Neural progenitor cell (in vitro differentiated cells): ENCODE data around the gene POGZ. TPM values are rescaled to one million over a fixed set of nuclear protein-coding genes. Genes with fewer than 3 reads are reported as not detected.

Experiments used
- DNase-seq: peaks from one replicate; pipeline ENCODE4 v3.0.0-alpha.2; 2016; ENCODE audit warnings: low spot score
- H2AFZ ChIP-seq: fragments of 200-600 bp; sonication (generic); replicated peaks from 2 replicates; pipeline ENCODE4 v1.6.1; 2016; ENCODE audit warnings: antibody characterized with exemption
- H3F3A ChIP-seq: fragments of 200-600 bp; sonication (generic); 2 replicates; pipeline ENCODE4 v1.6.1; 2016; ENCODE audit warnings: antibody characterized with exemption, low read depth
- H3K27ac ChIP-seq: fragments of 200-600 bp; sonication (generic); 2 replicates; pipeline ENCODE4 v1.5.1; 2016; ENCODE audit warnings: mild to moderate bottlenecking
- H3K27me3 ChIP-seq: fragments of 200-600 bp; sonication (generic); 2 replicates; pipeline ENCODE4 v1.6.1; 2016; ENCODE audit warnings: mild to moderate bottlenecking, moderate library complexity
- H3K36me3 ChIP-seq: fragments of 200-600 bp; sonication (generic); 2 replicates; pipeline ENCODE4 v1.5.1; 2016
- H3K4me1 ChIP-seq: fragments of 200-600 bp; sonication (generic); 2 replicates; pipeline ENCODE4 v1.6.1; 2016; ENCODE audit warnings: mixed run types
- H3K4me2 ChIP-seq: fragments of 200-600 bp; sonication (generic); 2 replicates; pipeline ENCODE4 v1.6.1; 2016
- H3K4me3 ChIP-seq: fragments of 200-600 bp; sonication (generic); 2 replicates; pipeline ENCODE4 v1.5.1; 2016
- H3K79me2 ChIP-seq: fragments of 200-600 bp; sonication (generic); 2 replicates; pipeline ENCODE4 v1.6.1; 2016; ENCODE audit warnings: low read depth
- H3K9ac ChIP-seq: fragments of 200-600 bp; sonication (generic); 2 replicates; pipeline ENCODE4 v1.6.1; 2016
- H3K9me3 ChIP-seq: fragments of 200-600 bp; sonication (generic); 2 replicates; pipeline ENCODE4 v1.5.1; 2016; ENCODE audit warnings: low read depth
- H4K20me1 ChIP-seq: fragments of 200-600 bp; sonication (generic); 2 replicates; pipeline ENCODE4 v1.6.1; 2016; ENCODE audit warnings: low read depth
- H3K27ac Mint-ChIP-seq: 3 replicates; pipeline ENCODE4 v1.8.0; 2021; ENCODE audit warnings: mixed read lengths
- H3K27me3 Mint-ChIP-seq: 2 replicates; pipeline ENCODE4 v1.8.0; 2022; ENCODE audit warnings: low read depth, mild to moderate bottlenecking, inconsistent platforms, moderate library complexity, mixed read lengths; ENCODE audit not compliant: insufficient read depth
- H3K36me3 Mint-ChIP-seq: 3 replicates; pipeline ENCODE4 v1.8.0; 2021; ENCODE audit warnings: mixed read lengths
- H3K4me1 Mint-ChIP-seq: 3 replicates; pipeline ENCODE4 v1.8.0; 2021; ENCODE audit warnings: mixed read lengths
- H3K4me3 Mint-ChIP-seq: 3 replicates; pipeline ENCODE4 v1.8.0; 2021; ENCODE audit warnings: mild to moderate bottlenecking, moderate library complexity, mixed read lengths
- H3K9me3 Mint-ChIP-seq: 3 replicates; pipeline ENCODE4 v1.8.0; 2020; ENCODE audit warnings: mixed read lengths
- CTCF ChIP-seq: fragments of 200-600 bp; sonication (generic); IDR thresholded peaks from 2 replicates; pipeline ENCODE4 v1.5.1; 2017; ENCODE audit warnings: antibody characterized with exemption, mild to moderate bottlenecking
- EZH2 ChIP-seq: fragments of 200-600 bp; sonication (generic); IDR thresholded peaks from 2 replicates; pipeline ENCODE4 v1.6.1; 2017; ENCODE audit warnings: antibody characterized with exemption, mild to moderate bottlenecking, moderate library complexity
- EZH2phosphoT487 ChIP-seq: fragments of 200-600 bp; sonication (generic); IDR thresholded peaks from 2 replicates; pipeline ENCODE4 v1.6.1; 2017; ENCODE audit warnings: antibody characterized with exemption
- total RNA-seq: library from RNA; depleted of rRNA; stranded (reverse); fragments of >200 nt; gene quantifications from 2 replicates; pipeline ENCODE4 v1.2.3, GENCODE V29; 2015; ENCODE audit warnings: low replicate concordance

Gene POGZ
- total RNA-seq, 1 donor from 2014 or later: 61.5 TPM

GRCh38 chr1:151475175-151475574, 15.9 kb upstream of the POGZ start:
- Histone ChIP-seq H3K4me2 (no peak overlapping the region), H3F3A (peaks cover 8% of the 10 kb centered on the region), H3K27ac (no peak overlapping the region), H4K20me1 (no peaks in the 10 kb centered on the region), H3K4me3 (no peak overlapping the region), H3K36me3 (no peaks in the 10 kb centered on the region), H3K4me1 (no peaks in the 10 kb centered on the region), H3K27me3 (peaks cover 9% of the 10 kb centered on the region), H3K79me2 (no peaks in the 10 kb centered on the region), H3K9me3 (no peaks in the 10 kb centered on the region), H3K9ac (no peak overlapping the region), H2AFZ (peak overlapping the region; percentile 11)
- peaks cover 4% of the 10 kb centered on the region for H3K4me1 Mint-ChIP-seq
- H3K36me3 Mint-ChIP-seq: no peaks in the 10 kb centered on the region
- DNase-seq: no peak
- H3K27me3 Mint-ChIP-seq: peaks cover 13% of the 10 kb centered on the region
- H3K27ac Mint-ChIP-seq: no peak overlapping the region
- H3K4me3 Mint-ChIP-seq: no peak overlapping the region
- no peaks in the 10 kb centered on the region for H3K9me3 Mint-ChIP-seq
- TF ChIP-seq EZH2phosphoT487 (no peak), CTCF (no peak), EZH2 (no peak)

GRCh38 chr1:151474745-151475144, 15.5 kb upstream of the POGZ start:
- no peak overlapping the region for H3K9ac ChIP-seq
- no peaks in the 10 kb centered on the region for H3K4me1 ChIP-seq
- H3K36me3 ChIP-seq: no peaks in the 10 kb centered on the region
- no peak overlapping the region for H3K4me3 ChIP-seq
- Mint-ChIP-seq H3K27me3 (peaks cover 13% of the 10 kb centered on the region), H3K36me3 (no peaks in the 10 kb centered on the region), H3K4me3 (no peak overlapping the region), H3K4me1 (peaks cover 4% of the 10 kb centered on the region), H3K27ac (no peak overlapping the region), H3K9me3 (no peaks in the 10 kb centered on the region)
- no peaks in the 10 kb centered on the region for H3K9me3 ChIP-seq
- no peak overlapping the region for H3K27ac ChIP-seq
- DNase-seq: no peak
- peaks cover 9% of the 10 kb centered on the region for H3K27me3 ChIP-seq
- TF ChIP-seq CTCF: no peak
- no peak for TF ChIP-seq EZH2
- no peak for TF ChIP-seq EZH2phosphoT487
- H4K20me1 ChIP-seq: no peaks in the 10 kb centered on the region
- H3K79me2 ChIP-seq: no peaks in the 10 kb centered on the region
- peaks cover 8% of the 10 kb centered on the region for H3F3A ChIP-seq
- no peak overlapping the region for H2AFZ ChIP-seq
- H3K4me2 ChIP-seq: no peak overlapping the region

GRCh38 chr1:151472856-151473731, 13.8 kb upstream of the POGZ start:
- peak; percentile 65 for DNase-seq
- Mint-ChIP-seq H3K4me3 (peak overlapping the region; percentile 57), H3K27ac (peak overlapping the region; percentile 33), H3K4me1 (peaks cover 4% of the 10 kb centered on the region), H3K27me3 (peaks cover 10% of the 10 kb centered on the region), H3K9me3 (no peaks in the 10 kb centered on the region), H3K36me3 (no peaks in the 10 kb centered on the region)
- Histone ChIP-seq H3K4me2 (peak overlapping the region; percentile 76), H3K27me3 (peaks cover 9% of the 10 kb centered on the region), H3K27ac (no peak overlapping the region), H3K36me3 (no peaks in the 10 kb centered on the region), H3F3A (peaks cover 8% of the 10 kb centered on the region), H4K20me1 (no peaks in the 10 kb centered on the region), H3K9me3 (no peaks in the 10 kb centered on the region), H3K4me3 (peak overlapping the region; percentile 44), H2AFZ (peak overlapping the region; percentile 81), H3K9ac (no peak overlapping the region), H3K4me1 (no peaks in the 10 kb centered on the region), H3K79me2 (no peaks in the 10 kb centered on the region)
- TF ChIP-seq EZH2phosphoT487 (no peak), EZH2 (peak; percentile 23), CTCF (no peak)
